ENCODE results near the gene SMARCC2. TPM values are rescaled to one million over a fixed set of nuclear protein-coding genes. Genes with fewer than 3 reads are reported as not detected.

Gene SMARCC2
- total and polyA plus RNA-seq, 2 of the 13 experiments (the other 11 are each of a cell fraction or from before 2014, with no cell fraction given), result 21.3 to 24.1 TPM

DNA sequence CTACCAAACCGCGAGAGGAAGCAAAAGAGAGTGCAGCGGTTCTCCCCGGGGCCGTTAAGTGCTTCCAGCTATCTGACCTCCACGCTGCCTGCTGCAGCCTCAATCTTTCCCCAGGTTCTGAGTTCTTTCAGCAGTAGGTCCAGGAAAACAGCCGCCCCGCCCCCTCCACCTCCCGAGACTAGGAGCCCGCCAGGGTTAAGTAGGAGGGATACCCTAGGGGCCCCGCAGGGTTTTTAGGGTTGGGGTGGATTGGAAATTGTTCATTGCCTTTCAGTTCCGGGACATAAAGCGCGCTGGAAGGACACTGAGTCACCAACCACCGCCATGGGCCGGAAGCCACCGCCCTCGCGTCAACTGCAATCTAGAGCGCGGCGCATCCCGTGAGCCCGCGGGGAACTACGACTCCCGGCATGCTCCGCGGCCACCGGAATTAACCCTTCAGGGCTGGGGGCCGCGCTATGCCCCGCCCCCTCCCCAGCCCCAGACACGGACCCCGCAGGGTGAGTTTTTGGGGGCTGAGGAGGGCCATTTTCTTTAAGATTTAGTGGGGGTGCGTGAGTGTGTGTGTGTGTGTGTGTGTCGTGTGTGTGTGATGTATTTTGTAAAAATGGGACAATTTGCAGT, 37.0 kb downstream of the SMARCC2 start, which contains the start of gene MYL6B (continued):
- TF ChIP-seq, protein P1, sequence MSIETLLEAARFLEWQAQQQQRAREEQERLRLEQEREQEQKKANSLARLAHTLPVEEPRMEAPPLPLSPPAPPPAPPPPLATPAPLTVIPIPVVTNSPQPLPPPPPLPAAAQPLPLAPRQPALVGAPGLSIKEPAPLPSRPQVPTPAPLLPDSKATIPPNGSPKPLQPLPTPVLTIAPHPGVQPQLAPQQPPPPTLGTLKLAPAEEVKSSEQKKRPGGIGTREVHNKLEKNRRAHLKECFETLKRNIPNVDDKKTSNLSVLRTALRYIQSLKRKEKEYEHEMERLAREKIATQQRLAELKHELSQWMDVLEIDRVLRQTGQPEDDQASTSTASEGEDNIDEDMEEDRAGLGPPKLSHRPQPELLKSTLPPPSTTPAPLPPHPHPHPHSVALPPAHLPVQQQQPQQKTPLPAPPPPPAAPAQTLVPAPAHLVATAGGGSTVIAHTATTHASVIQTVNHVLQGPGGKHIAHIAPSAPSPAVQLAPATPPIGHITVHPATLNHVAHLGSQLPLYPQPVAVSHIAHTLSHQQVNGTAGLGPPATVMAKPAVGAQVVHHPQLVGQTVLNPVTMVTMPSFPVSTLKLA (IDR thresholded peaks at IDR 0.05), result peak; percentile 20; the same call in 1 of the 2 replicates
- TF ChIP-seq YEATS2 (CRISPR knock-in tag; IDR thresholded peaks at IDR 0.05; ENCODE audit: borderline replicate concordance) (peak; percentile 84), ZSCAN22 (CRISPR knock-in tag; IDR thresholded peaks at IDR 0.05) (no peak), YEATS4 (CRISPR knock-in tag; IDR thresholded peaks at IDR 0.05; ENCODE audit: borderline replicate concordance) (peak; percentile 77), SATB2 (CRISPR knock-in tag; IDR thresholded peaks at IDR 0.05) (0 out of 2 replicates have a peak, but pooled peaks have one; percentile 22), DR1 (CRISPR knock-in tag; IDR thresholded peaks at IDR 0.05) (peak; percentile 26; the same call in 1 of the 2 replicates), GABPA (IDR thresholded peaks at IDR 0.05; ENCODE audit: low read depth, low read length) (peak; percentile 81), GABPA (CRISPR knock-in tag; IDR thresholded peaks at IDR 0.05; ENCODE audit: low read depth) (peak; percentile 92), ZFY (CRISPR knock-in tag; IDR thresholded peaks at IDR 0.05) (peak; percentile 76), NCOA5 (CRISPR knock-in tag; IDR thresholded peaks at IDR 0.05) (no peak), ZNF296 (CRISPR knock-in tag; conservative IDR thresholded peaks at IDR 0.05) (no peak), ZNF549 (CRISPR knock-in tag; IDR thresholded peaks at IDR 0.05) (no peak), RBFOX2 (IDR thresholded peaks at IDR 0.05; ENCODE audit: low read depth, low read length) (peak; percentile 86), ZNF678 (CRISPR knock-in tag; IDR thresholded peaks at IDR 0.05) (no peak)
- TF ChIP-seq, protein P2, sequence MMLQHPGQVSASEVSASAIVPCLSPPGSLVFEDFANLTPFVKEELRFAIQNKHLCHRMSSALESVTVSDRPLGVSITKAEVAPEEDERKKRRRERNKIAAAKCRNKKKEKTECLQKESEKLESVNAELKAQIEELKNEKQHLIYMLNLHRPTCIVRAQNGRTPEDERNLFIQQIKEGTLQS (CRISPR knock-in tag; IDR thresholded peaks at IDR 0.05), result 0 out of 2 replicates have a peak, but pooled peaks have one; percentile 25
- TF ChIP-seq, protein P3, sequence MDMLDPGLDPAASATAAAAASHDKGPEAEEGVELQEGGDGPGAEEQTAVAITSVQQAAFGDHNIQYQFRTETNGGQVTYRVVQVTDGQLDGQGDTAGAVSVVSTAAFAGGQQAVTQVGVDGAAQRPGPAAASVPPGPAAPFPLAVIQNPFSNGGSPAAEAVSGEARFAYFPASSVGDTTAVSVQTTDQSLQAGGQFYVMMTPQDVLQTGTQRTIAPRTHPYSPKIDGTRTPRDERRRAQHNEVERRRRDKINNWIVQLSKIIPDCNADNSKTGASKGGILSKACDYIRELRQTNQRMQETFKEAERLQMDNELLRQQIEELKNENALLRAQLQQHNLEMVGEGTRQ (IDR thresholded peaks at IDR 0.05; ENCODE audit: low read depth, low read length), result no peak
- TF ChIP-seq, protein P3 (CRISPR knock-in tag; IDR thresholded peaks at IDR 0.05; ENCODE audit: borderline replicate concordance), result no peak
- TF ChIP-seq, protein P4, sequence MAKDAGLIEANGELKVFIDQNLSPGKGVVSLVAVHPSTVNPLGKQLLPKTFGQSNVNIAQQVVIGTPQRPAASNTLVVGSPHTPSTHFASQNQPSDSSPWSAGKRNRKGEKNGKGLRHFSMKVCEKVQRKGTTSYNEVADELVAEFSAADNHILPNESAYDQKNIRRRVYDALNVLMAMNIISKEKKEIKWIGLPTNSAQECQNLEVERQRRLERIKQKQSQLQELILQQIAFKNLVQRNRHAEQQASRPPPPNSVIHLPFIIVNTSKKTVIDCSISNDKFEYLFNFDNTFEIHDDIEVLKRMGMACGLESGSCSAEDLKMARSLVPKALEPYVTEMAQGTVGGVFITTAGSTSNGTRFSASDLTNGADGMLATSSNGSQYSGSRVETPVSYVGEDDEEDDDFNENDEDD (CRISPR knock-in tag; IDR thresholded peaks at IDR 0.05; ENCODE audit: borderline replicate concordance), result peak; percentile 61; the same call in 1 of the 2 replicates
- TF ChIP-seq, protein P5, sequence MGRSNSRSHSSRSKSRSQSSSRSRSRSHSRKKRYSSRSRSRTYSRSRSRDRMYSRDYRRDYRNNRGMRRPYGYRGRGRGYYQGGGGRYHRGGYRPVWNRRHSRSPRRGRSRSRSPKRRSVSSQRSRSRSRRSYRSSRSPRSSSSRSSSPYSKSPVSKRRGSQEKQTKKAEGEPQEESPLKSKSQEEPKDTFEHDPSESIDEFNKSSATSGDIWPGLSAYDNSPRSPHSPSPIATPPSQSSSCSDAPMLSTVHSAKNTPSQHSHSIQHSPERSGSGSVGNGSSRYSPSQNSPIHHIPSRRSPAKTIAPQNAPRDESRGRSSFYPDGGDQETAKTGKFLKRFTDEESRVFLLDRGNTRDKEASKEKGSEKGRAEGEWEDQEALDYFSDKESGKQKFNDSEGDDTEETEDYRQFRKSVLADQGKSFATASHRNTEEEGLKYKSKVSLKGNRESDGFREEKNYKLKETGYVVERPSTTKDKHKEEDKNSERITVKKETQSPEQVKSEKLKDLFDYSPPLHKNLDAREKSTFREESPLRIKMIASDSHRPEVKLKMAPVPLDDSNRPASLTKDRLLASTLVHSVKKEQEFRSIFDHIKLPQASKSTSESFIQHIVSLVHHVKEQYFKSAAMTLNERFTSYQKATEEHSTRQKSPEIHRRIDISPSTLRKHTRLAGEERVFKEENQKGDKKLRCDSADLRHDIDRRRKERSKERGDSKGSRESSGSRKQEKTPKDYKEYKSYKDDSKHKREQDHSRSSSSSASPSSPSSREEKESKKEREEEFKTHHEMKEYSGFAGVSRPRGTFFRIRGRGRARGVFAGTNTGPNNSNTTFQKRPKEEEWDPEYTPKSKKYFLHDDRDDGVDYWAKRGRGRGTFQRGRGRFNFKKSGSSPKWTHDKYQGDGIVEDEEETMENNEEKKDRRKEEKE (IDR thresholded peaks at IDR 0.05), result no peak
- TF ChIP-seq, protein P6, sequence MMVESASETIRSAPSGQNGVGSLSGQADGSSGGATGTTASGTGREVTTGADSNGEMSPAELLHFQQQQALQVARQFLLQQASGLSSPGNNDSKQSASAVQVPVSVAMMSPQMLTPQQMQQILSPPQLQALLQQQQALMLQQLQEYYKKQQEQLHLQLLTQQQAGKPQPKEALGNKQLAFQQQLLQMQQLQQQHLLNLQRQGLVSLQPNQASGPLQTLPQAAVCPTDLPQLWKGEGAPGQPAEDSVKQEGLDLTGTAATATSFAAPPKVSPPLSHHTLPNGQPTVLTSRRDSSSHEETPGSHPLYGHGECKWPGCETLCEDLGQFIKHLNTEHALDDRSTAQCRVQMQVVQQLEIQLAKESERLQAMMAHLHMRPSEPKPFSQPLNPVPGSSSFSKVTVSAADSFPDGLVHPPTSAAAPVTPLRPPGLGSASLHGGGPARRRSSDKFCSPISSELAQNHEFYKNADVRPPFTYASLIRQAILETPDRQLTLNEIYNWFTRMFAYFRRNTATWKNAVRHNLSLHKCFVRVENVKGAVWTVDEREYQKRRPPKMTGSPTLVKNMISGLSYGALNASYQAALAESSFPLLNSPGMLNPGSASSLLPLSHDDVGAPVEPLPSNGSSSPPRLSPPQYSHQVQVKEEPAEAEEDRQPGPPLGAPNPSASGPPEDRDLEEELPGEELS (CRISPR knock-in tag; IDR thresholded peaks at IDR 0.05), result peak; percentile 72
